Psoas muscle (tissue), 8 donors: Measurements from ENCODE around the gene CDK3. TPM values are rescaled to one million over a fixed set of nuclear protein-coding genes. Genes with fewer than 3 reads are reported as not detected.

Source experiments
- ATAC-seq, 4 donors: fragments of 200-7000 bp; cut with Tn5 transposase; one replicate each; pipeline ENCODE4 v1.9.1; 2020; ENCODE audit warnings: moderate library complexity in 3 of 4, mild to moderate bottlenecking in 2 of 4
- DNase-seq, 2 donors: peaks; one replicate each; pipeline ENCODE4 v3.0.0-alpha.2; 2020
- H3K27ac ChIP-seq: fragments of 200-600 bp; one replicate; pipeline ENCODE4 v1.8.0; 2022
- H3K27me3 ChIP-seq, 3 donors: fragments of 200-600 bp in 1 of 3; one replicate each; pipeline versions ENCODE4 v1.6.1 to v1.8.0; 2013 to 2022; ENCODE audit warnings: low read length in 2 of 3, mild to moderate bottlenecking in 2 of 3, moderate library complexity in 1 of 3; ENCODE audit not compliant: insufficient read depth in 3 of 3
- H3K36me3 ChIP-seq, 2 donors: fragments of 200-600 bp in 1 of 2; one replicate each; pipeline versions ENCODE4 v1.6.1 to v1.8.0; 2013 to 2022; ENCODE audit warnings: low read depth in 1 of 2, mild to moderate bottlenecking in 1 of 2, moderate library complexity in 1 of 2; ENCODE audit not compliant: insufficient read depth in 1 of 2
- H3K4me1 ChIP-seq: fragments of 200-600 bp; one replicate; pipeline ENCODE4 v1.8.0; 2022
- H3K4me3 ChIP-seq: fragments of 200-600 bp; one replicate; pipeline ENCODE4 v1.8.0; 2022; ENCODE audit warnings: mild to moderate bottlenecking
- H3K9me3 ChIP-seq: fragments of 200-600 bp; one replicate; pipeline ENCODE4 v1.8.0; 2022
- WGBS, 3 donors: extraction: QIAGEN DNeasy Blood & Tissue Kit; methylation state at CpG; one replicate each; pipeline versions ENCODE4 v1.1.6 to v1.1.7; 2013; 5-methylcytosine and 5-hydroxymethylcytosine counted together
- intact Hi-C, 2 donors: fragments of 100-400 bp; cut with DNase I; formaldehyde crosslinking; loops; one replicate each; pipeline versions ENCODE4 v1.11.0 to v1.14.2; 2022
- polyA plus RNA-seq, 3 donors: library from polyadenylated mRNA; stranded (reverse); fragments of 200-250 nt; gene quantifications; one replicate each; pipeline ENCODE4 v1.2.3, GENCODE V29; 2013
- total RNA-seq, 4 donors: library from RNA; stranded (reverse); fragmentation: NEBNext Ultra II Directional in 2 of 4; extraction: Animal tissue kit (Norgen Biotek cat#: 25700) in 2 of 4; gene quantifications; one replicate each; pipeline versions ENCODE4 v1.2.1 to v1.2.4, GENCODE V29; 2021 to 2023
- TF ChIP-seq, protein P1 (sequence below): fragments of 200-600 bp; IDR thresholded peaks from one replicate; pipeline ENCODE4 v1.8.0; 2022; ENCODE audit warnings: antibody characterized with exemption
- donor health status: healthy with polysubstance abuse.
- donor health status: DM: no; HTN: no; CAD: no; lungs with moderate emphysema.
- donor health status: Bipolar disorder and iron deficiency.
- donor health status: healthy.
- donor health status: DM: yes; HTN: yes; CAD: no.
- donor health status: DM: no; HTN: no; CAD: no.
- donor health status: DM: no; HTN: no; CAD: no.
- donor health status: DM: yes; HTN: yes; CAD: no.

CDK3 gene
- total and polyA plus RNA-seq, 7 donors, result 0.47 to 1.9 (median 0.64) TPM

DNA sequence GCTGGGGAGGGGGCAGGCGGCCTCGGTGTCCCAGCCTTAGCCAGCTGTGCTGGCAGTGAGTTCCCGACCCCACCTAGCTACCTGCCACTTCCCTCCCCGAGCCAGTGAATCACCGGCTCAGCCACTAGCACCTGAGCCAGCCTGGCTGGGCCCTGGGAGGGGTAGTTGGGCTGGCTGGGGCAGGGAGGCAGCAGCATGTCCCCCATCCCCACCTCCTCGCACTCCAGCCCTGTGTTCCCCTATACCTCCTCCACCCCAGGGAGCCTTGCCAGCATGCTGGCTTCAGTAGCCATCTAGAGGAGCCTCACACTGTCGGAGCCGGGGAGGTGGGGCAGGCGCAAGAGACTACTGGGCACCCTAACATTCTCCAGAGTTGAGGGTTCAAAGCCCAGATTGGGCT lies 23.7 kb downstream of the CDK3 start:
- intact Hi-C loops, result no loop called here
- TF ChIP-seq, protein P1, sequence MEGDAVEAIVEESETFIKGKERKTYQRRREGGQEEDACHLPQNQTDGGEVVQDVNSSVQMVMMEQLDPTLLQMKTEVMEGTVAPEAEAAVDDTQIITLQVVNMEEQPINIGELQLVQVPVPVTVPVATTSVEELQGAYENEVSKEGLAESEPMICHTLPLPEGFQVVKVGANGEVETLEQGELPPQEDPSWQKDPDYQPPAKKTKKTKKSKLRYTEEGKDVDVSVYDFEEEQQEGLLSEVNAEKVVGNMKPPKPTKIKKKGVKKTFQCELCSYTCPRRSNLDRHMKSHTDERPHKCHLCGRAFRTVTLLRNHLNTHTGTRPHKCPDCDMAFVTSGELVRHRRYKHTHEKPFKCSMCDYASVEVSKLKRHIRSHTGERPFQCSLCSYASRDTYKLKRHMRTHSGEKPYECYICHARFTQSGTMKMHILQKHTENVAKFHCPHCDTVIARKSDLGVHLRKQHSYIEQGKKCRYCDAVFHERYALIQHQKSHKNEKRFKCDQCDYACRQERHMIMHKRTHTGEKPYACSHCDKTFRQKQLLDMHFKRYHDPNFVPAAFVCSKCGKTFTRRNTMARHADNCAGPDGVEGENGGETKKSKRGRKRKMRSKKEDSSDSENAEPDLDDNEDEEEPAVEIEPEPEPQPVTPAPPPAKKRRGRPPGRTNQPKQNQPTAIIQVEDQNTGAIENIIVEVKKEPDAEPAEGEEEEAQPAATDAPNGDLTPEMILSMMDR, result no peak
- H3K4me3 ChIP-seq, result no peak overlapping the region
- no peak overlapping the region for H3K27ac ChIP-seq
- no peaks in the 10 kb centered on the region for H3K36me3 ChIP-seq
- no peaks in the 10 kb centered on the region for H3K9me3 ChIP-seq
- no peak for DNase-seq
- H3K4me1 ChIP-seq, result no peaks in the 10 kb centered on the region
- 73 to 92% (median 77%) methylated on average over 9 of the region's 9 CpGs for WGBS, 3 donors
- peak in 1 of 4 donors; percentile 18 for ATAC-seq
- peaks cover 0 to 2% (median 0%) of the 10 kb centered on the region in 3 donors for H3K27me3 ChIP-seq

DNA sequence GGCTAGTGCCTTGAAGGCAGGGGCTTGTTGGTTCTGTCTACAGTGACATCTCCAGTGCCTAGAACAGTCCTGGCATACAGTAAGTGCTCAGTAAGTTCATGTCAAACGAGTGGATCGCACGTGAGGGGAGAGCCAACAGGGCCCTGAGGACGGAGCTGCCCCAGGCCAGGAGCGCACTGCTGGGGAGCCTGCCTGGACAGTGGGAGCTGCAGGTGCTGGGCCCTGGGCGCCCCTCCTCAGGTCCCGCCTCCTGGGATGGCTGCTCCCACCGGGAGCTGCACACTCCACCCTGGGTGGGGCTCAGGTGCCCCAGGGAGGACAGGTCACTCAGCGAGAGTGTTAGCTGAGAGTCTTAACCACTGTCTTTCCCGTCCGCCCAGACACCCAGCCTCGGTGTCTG lies 24.6 kb downstream of the CDK3 start:
- Histone ChIP-seq H3K27me3 (peaks cover 0 to 2% (median 0%) of the 10 kb centered on the region in 3 donors), H3K27ac (no peak overlapping the region), H3K36me3 (no peaks in the 10 kb centered on the region), H3K4me1 (no peaks in the 10 kb centered on the region), H3K9me3 (no peaks in the 10 kb centered on the region), H3K4me3 (no peak overlapping the region)
- DNase-seq (no peak), ATAC-seq (no peak)
- 84 to 87% (median 86%) methylated on average over 12 of the region's 12 CpGs for WGBS, 3 donors
- intact Hi-C loops, result no loop called here
- TF ChIP-seq, protein P1, result no peak

DNA sequence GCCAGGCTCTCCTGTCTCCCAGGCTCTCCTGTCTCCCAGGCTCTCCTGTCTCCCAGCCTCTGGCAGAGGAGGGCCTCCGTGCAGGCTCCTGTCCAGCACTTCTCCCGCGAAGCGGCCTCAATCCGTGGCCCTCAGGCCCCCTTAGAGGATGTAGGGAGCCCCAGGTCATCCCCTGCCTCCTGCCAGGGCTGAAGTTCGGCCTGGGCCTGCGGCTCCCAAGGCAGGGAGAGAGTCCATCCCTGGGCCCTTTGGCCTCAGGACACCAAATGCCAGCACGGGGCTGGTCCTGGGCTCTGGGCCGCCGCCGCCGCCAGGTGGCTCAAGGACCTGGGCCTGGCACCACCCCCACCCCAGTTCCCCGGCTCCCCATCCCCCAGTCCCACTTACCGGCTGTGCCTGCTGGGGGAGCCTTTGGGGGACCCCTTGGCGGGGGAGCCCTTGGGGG lies 26.1 kb downstream of the CDK3 start:
- H3K9me3 ChIP-seq, result no peaks in the 10 kb centered on the region
- no peak overlapping the region for H3K4me3 ChIP-seq
- no peak overlapping the region for H3K27ac ChIP-seq
- H3K27me3 ChIP-seq, result peaks cover 0 to 2% (median 0%) of the 10 kb centered on the region in 3 donors
- ATAC-seq (no peak), DNase-seq (no peak)
- intact Hi-C loops, result no loop called here
- no peaks in the 10 kb centered on the region for H3K36me3 ChIP-seq
- no peaks in the 10 kb centered on the region for H3K4me1 ChIP-seq
- TF ChIP-seq, protein P1, result no peak
- WGBS, 3 donors, result 71 to 72% (median 72%) methylated on average over 9 to 15 of the region's 15 CpGs

DNA sequence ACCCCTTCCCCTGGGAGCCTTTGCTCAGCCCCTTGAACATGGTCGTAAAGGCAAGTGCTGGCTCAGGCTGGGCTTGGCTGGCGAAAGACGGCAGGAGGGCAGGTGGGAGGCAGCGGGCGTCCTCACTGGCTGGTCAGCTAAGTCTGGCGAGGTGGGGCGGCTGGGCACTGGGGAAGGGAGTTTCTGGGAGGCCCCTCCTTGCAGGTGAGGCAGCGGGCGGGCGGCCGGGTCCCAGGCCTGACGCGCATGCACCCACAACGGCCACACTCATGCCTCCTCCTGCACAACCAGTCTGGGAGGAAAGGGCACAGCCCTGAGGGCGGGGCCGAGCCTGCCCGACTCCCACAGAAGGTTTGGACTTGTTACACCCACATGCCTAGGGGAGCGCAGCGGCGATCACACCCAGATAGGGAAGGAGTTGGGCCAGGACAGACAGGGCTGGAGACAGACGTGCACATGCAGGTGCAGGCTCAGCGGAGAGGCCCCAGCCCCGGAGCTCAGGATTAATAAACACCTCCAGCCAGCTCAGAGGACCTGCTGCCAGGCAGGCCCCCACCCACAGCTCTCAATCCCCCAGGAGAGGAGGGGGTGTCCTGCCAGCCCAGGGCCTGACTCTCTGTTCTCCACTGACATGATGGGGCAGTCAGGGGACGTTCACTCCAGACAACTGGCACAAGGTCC lies 26.6 kb downstream of the CDK3 start, which contains the start of gene EVPL:
TSS of gene EVPL (minus strand) at position 148 of the 681 bp plus-strand sequence. CDS start at position 40, 108 bp downstream.
- Histone ChIP-seq H3K27me3 (peaks cover 0 to 2% (median 0%) of the 10 kb centered on the region in 3 donors), H3K4me1 (no peaks in the 10 kb centered on the region), H3K36me3 (no peaks in the 10 kb centered on the region), H3K9me3 (no peaks in the 10 kb centered on the region), H3K27ac (no peak within 1 kb of the TSS), H3K4me3 (no peak within 1 kb of the TSS)
- whole genome bisulfite sequencing, 3 donors, result 75 to 80% (median 79%) methylated on average over 20 to 24 of the region's 24 CpGs
- DNase-seq (no peak), ATAC-seq (no peak)
- TF ChIP-seq, protein P1, result no peak
- intact Hi-C loops, result no loop called here
